ENCODE data around the gene SIRPB2.

SIRPB2 gene

GRCh38 chr20:1517010-1517409, 25.8 kb upstream of the SIRPB2 start:
- in situ Hi-C loops (cut with MboI; ENCODE audit: low sequenced_read_pairs, unreplicated experiment), result no loop called here
- TF ChIP-seq, protein P1, sequence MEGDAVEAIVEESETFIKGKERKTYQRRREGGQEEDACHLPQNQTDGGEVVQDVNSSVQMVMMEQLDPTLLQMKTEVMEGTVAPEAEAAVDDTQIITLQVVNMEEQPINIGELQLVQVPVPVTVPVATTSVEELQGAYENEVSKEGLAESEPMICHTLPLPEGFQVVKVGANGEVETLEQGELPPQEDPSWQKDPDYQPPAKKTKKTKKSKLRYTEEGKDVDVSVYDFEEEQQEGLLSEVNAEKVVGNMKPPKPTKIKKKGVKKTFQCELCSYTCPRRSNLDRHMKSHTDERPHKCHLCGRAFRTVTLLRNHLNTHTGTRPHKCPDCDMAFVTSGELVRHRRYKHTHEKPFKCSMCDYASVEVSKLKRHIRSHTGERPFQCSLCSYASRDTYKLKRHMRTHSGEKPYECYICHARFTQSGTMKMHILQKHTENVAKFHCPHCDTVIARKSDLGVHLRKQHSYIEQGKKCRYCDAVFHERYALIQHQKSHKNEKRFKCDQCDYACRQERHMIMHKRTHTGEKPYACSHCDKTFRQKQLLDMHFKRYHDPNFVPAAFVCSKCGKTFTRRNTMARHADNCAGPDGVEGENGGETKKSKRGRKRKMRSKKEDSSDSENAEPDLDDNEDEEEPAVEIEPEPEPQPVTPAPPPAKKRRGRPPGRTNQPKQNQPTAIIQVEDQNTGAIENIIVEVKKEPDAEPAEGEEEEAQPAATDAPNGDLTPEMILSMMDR (IDR thresholded peaks at IDR 0.05; ENCODE audit: borderline replicate concordance, control extremely low read depth, extremely low read depth, insufficient read depth, missing control alignments), result no peak
- DNase-seq (ENCODE audit: low spot score), result no peak

DNA sequence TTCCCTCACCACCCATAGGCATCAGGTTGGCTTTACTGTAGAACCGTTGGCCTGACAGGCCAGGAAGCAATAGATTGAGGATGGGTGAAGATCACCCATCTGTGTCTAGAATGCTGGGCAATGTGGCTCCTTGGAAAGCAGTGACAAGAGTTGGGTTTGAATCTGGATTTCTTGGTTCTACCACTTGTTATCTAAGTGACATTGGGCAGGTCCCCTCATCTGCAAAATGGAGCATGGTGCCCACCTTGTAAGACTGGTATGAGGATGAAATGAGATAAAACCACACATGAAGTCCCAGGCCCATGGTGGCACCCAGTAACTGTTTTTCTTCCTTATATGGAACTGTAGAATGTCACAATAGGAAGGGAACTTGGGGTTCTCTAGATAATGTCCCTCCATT, 22.6 kb upstream of the SIRPB2 start:
- in situ Hi-C loops (cut with MboI; ENCODE audit: low sequenced_read_pairs, unreplicated experiment), result no loop called here
- TF ChIP-seq, protein P1 (IDR thresholded peaks at IDR 0.05; ENCODE audit: borderline replicate concordance, control extremely low read depth, extremely low read depth, insufficient read depth, missing control alignments), result no peak
- DNase-seq (ENCODE audit: low spot score), result no peak

DNA sequence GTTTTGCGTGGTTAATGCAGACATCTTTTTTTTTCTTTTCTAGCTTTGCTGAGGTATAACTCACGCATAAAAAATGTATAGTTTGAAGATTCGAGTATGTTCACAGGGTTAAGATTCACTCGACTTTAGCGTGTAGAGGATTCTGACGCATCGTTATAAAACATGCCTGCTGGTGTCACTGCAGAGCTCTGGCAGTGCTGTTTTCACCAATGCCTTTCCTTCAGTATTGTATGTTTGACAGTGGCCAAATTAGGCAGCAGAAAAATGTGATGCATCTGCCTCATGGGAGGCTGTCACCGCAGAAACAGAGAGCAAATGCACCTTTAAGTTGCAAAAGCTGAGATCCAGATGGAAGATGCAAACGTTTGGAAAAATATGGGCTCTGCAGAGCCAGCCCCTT, 18.0 kb upstream of the SIRPB2 start:
- in situ Hi-C loops (cut with MboI; ENCODE audit: low sequenced_read_pairs, unreplicated experiment), result no loop called here
- DNase-seq (ENCODE audit: low spot score), result peak; percentile 28
- TF ChIP-seq, protein P1 (IDR thresholded peaks at IDR 0.05; ENCODE audit: borderline replicate concordance, control extremely low read depth, extremely low read depth, insufficient read depth, missing control alignments), result peak; percentile 16

- DNase-seq (ENCODE audit: low spot score), result no peak
- TF ChIP-seq, protein P1 (IDR thresholded peaks at IDR 0.05; ENCODE audit: borderline replicate concordance, control extremely low read depth, extremely low read depth, insufficient read depth, missing control alignments), result no peak
- in situ Hi-C loops (cut with MboI; ENCODE audit: low sequenced_read_pairs, unreplicated experiment), result no loop called here
Measured at GRCh38 chr20:1508574-1508973, 17.4 kb upstream of the SIRPB2 start.

- no peak for DNase-seq (ENCODE audit: low spot score)
- TF ChIP-seq, protein P1 (IDR thresholded peaks at IDR 0.05; ENCODE audit: borderline replicate concordance, control extremely low read depth, extremely low read depth, insufficient read depth, missing control alignments), result no peak
- in situ Hi-C loops (cut with MboI; ENCODE audit: low sequenced_read_pairs, unreplicated experiment), result no loop called here
Measured at GRCh38 chr20:1507276-1507675, 16.1 kb upstream of the SIRPB2 start.

- in situ Hi-C loops (cut with MboI; ENCODE audit: low sequenced_read_pairs, unreplicated experiment), result no loop called here
- TF ChIP-seq, protein P1 (IDR thresholded peaks at IDR 0.05; ENCODE audit: borderline replicate concordance, control extremely low read depth, extremely low read depth, insufficient read depth, missing control alignments), result no peak
- DNase-seq (ENCODE audit: low spot score), result no peak
Measured at GRCh38 chr20:1505871-1506270, 14.7 kb upstream of the SIRPB2 start.

DNA sequence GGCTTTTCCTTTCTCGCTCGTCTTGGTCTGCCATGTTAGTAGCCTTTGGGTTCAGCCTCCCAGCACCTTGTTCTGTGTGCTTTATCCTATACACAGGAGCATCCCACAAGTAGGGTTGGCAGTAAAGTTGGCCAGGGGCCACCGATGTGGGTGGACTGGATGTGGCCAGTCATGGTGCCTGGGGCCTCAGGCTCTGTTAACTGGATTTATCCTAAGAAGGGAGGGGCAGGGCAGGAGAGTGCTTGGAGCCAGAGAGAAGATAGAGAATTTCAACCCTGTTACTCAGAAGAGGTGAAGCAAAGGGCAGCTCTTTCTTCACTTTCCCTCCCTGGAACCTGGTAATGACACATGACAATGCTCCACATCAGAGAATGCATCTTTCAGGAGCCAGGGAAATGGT, 14.1 kb upstream of the SIRPB2 start:
- DNase-seq (ENCODE audit: low spot score), result no peak
- in situ Hi-C loops (cut with MboI; ENCODE audit: low sequenced_read_pairs, unreplicated experiment), result no loop called here

More for the DNA sequence above, 14.1 kb upstream of the SIRPB2 start:
- TF ChIP-seq, protein P1 (IDR thresholded peaks at IDR 0.05; ENCODE audit: borderline replicate concordance, control extremely low read depth, extremely low read depth, insufficient read depth, missing control alignments), result no peak

Data from GM13976 (cell line).